Epithelial cell of proximal tubule (primary cell): ENCODE data around the gene AIDA. TPM values are rescaled to one million over a fixed set of nuclear protein-coding genes. Genes with fewer than 3 reads are reported as not detected.

Experiments used
- DNase-seq: peaks from one replicate; pipeline ENCODE4 v3.0.0-alpha.2; 2011; ENCODE audit warnings: low read depth
- H3K4me3 ChIP-seq: 2 replicates; pipeline ENCODE4 v1.5.1; 2011; ENCODE audit warnings: low read depth, mild to moderate bottlenecking, low read length
- total RNA-seq: library from RNA; depleted of rRNA; stranded (reverse); fragments of >200 nt; gene quantifications from 2 replicates; pipeline ENCODE4 v1.2.3, GENCODE V29; 2015
- TF ChIP-seq, protein P1 (sequence below): conservative IDR thresholded peaks from 2 replicates; pipeline ENCODE4 v1.5.1; 2012; ENCODE audit warnings: low read depth, mild to moderate bottlenecking, low read length

AIDA gene
- total RNA-seq, 1 donor from 2014 or later: 45.5 TPM

DNA sequence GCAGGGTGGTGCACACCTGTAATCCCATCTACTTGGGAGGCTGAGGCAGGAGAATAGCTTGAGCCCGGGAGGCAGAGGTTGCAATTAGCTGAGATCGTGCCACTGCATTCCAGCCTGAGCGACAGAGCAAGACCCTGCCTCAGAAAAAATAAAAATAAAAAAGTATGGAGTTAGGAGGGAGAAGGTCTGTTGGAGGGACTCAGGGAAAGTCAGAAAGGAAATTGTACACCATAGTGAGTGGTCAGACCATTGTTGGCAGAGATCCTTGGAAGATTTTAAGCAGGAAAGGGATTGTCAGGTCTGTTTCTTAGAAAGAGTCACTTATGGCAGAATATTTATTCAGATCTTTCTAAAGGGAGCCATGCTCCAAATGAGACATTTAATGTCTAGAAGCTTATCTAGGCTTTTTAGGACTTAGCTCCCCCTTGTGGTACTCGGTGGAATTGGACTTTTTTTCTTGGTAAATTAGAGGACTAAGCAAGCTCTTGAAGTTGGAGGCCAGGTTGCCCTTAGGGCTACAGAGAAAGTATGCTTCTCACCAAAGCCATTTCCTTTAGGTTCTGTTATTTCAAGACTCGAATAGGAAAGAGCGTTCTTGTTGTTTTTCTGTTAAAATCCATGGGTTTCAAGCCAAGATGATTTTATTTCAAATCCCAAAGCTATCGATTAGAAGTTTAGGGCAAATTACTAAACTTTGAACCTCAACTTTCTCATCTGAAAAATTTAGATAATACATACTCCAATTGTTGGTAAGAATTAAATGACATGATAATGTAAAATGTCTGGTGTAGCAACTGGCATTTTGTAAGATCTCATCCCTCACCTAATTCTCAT lies 77.9 kb downstream of the AIDA start:
- DNase-seq: peak; percentile 71
- TF ChIP-seq, protein P1, sequence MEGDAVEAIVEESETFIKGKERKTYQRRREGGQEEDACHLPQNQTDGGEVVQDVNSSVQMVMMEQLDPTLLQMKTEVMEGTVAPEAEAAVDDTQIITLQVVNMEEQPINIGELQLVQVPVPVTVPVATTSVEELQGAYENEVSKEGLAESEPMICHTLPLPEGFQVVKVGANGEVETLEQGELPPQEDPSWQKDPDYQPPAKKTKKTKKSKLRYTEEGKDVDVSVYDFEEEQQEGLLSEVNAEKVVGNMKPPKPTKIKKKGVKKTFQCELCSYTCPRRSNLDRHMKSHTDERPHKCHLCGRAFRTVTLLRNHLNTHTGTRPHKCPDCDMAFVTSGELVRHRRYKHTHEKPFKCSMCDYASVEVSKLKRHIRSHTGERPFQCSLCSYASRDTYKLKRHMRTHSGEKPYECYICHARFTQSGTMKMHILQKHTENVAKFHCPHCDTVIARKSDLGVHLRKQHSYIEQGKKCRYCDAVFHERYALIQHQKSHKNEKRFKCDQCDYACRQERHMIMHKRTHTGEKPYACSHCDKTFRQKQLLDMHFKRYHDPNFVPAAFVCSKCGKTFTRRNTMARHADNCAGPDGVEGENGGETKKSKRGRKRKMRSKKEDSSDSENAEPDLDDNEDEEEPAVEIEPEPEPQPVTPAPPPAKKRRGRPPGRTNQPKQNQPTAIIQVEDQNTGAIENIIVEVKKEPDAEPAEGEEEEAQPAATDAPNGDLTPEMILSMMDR: peak; percentile 89
- H3K4me3 ChIP-seq: no peak overlapping the region

DNA sequence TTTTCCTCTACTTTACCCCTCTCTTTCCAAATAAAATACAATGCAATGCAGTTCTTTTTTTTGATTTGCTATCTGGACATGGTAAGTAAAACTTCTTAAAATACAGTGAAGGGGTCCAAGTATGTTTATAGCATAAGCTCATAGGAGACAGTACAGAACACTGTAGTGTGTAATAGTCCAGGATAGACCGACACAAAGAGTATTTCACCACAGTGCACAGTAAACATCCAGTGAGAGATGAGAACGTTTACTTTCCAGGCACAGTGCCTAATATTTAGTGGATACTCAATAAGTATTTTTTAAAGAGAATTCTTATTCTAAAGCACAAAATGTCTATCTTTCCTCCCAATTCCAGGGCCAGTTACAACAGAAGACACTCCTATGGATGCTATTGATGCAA lies 79.5 kb downstream of the AIDA start:
- DNase-seq: no peak
- TF ChIP-seq, protein P1: no peak
- no peak overlapping the region for H3K4me3 ChIP-seq

DNA sequence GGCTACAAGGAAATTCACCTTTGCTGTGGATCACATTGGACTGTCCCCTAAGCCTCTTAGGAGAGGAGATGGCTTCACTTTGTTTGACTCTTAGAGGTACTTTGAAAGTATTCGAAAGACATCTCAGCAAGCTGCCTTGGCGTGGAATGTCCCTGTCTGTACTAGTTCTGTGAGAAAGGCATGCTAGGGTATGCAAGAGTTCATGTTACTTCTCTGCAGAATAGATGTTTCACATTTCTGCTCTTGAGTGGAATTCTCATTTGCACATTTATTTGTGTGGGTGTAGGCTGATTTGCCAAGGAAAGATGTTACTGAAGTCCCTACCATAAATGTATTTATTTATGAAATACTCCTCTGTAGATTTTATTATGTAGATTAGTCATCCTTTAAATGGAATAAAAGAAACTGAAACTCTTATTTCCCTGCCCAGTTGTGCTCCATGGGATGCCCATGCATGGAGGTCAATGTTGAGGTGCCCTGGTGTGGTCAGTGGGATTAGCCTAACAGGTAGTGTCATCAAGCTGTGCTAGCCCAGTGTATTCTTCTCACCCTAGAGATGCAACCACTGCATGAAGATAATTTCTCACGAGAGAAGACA lies 80.6 kb downstream of the AIDA start:
- H3K4me3 ChIP-seq: no peak overlapping the region
- TF ChIP-seq, protein P1: no peak
- no peak for DNase-seq

DNA sequence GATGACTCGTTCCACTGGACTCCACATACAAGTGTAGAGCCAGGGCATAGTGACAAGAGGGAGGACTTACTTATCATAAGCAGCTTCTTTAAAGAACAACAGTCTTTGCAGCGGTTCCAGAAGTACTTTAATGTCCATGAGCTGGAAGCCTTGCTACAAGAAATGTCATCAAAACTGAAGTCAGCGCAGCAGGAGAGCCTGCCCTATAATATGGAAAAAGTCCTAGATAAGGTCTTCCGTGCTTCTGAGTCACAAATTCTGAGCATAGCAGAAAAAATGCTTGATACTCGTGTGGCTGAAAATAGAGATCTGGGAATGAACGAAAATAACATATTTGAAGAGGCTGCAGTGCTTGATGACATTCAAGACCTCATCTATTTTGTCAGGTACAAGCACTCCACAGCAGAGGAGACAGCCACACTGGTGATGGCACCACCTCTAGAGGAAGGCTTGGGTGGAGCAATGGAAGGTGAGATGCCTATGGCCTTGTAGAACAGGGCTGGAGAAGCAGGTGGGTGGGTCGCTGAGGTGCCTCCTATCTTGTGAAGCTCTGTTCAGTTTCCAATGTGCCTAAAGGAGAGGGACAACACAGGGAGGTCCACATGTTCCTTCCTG lies 82.3 kb downstream of the AIDA start:
- H3K4me3 ChIP-seq: no peak overlapping the region
- TF ChIP-seq, protein P1: no peak
- no peak for DNase-seq

DNA sequence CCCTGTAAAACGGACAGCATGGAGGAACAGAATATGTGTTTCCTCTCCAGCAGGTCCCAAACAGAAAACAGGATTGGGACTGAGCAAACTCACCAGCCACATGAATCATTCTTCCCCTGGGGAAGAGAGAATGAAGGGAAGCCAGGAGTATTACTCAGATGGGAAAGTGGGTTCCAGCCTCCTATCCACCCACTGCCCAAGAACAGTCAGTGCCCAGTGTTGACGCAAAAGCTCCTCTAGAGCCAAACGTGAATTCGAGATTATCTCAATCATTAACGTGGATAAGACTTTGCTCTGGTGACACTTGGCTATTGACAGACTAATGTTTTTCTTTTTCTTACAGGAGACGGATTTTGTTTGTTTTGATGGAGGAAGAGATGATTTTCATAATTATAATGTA lies 85.1 kb downstream of the AIDA start:
- peak; percentile 22 for DNase-seq
- TF ChIP-seq, protein P1: no peak
- no peak overlapping the region for H3K4me3 ChIP-seq

DNA sequence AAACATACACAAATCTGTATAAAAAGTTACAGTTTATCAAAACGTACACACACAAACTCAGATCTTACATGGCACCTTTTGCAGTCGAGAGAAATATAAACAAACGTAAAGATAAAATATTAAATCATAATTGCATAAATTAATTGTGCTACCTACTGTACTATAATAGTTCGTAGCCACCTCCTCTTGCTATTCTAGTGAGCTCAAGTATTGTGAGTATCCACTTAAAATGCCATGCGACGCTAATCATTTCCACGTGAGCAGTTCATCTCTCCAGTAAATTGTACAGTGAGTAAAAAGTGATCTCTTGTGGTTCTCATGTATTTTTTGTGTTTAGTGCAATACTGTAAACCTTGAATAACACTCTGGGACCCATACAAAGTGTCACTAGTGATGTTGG lies 88.1 kb downstream of the AIDA start:
- DNase-seq: no peak
- no peak overlapping the region for H3K4me3 ChIP-seq
- TF ChIP-seq, protein P1: no peak
